ENCODE data around the gene SERINC5. TPM values are rescaled to one million over a fixed set of nuclear protein-coding genes. Genes with fewer than 3 reads are reported as not detected.
A peak's percentile ranks its signal among the peaks of the same experiment; 100 is the strongest.

Gene SERINC5
- total and polyA plus RNA-seq, 2 of the 4 experiments (the other 2 are of a cell fraction), result 5.0 to 8.1 TPM

DNA sequence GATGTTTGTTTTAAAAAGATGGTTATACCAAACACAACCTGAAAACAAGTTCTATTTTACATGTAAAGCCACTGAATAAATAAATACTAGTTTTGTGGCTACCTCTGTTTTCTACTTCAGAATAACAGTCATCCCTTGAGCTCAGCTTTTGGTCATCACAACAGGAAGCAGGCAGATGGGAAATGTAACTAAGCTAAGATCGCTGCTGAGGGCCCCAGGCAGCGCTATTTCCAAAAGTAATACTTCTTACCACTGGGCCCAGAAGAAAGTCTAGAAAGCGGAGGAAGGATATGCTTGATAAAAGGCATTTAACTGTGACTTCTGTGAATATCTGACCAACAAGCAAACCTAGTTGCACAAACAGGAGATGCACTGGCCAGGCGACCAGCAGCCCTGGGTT lies 61.4 kb downstream of the SERINC5 start:
- Histone ChIP-seq H3K79me1 (ENCODE audit: low read depth in 1 of 2, low read length in 2 of 2) (peaks cover 5 to 25% of the 10 kb centered on the region in 2 experiments; a peak in 3 of 4 replicates), H4K8ac (ENCODE audit: low read depth in 2 of 2, low read length in 2 of 2) (no peak overlapping the region), H3K56ac (ENCODE audit: extremely low read depth, insufficient read depth, low read length) (no peak overlapping the region), H3K9me3 (ENCODE audit: control insufficient read depth, insufficient read depth, low read length) (no peaks in the 10 kb centered on the region), H3K27me3 (ENCODE audit: control insufficient read depth, insufficient read depth, low read length) (no peaks in the 10 kb centered on the region), H3K23ac (ENCODE audit: low read depth, low read length) (no peak overlapping the region), H3K14ac (replicated peaks; ENCODE audit: low read depth, low read length) (no peak overlapping the region), H4K5ac (ENCODE audit: low read depth, low read length) (no peak overlapping the region), H3K4me2 (ENCODE audit: low read depth, low read length) (no peak overlapping the region), H3K18ac (ENCODE audit: low read depth, low read length) (no peak overlapping the region), H3K27ac (ENCODE audit: insufficient read depth, low read length) (no peak overlapping the region), H3K9me1 (ENCODE audit: insufficient read depth, low read length) (peaks cover 21% of the 10 kb centered on the region), H2BK20ac (ENCODE audit: low read depth, low read length) (no peak overlapping the region), H3K4me3 (ENCODE audit: insufficient read depth, low read depth, low read length) (no peak overlapping the region), H2BK120ac (ENCODE audit: low read depth, low read length) (no peak overlapping the region), H4K91ac (ENCODE audit: insufficient read depth, low read depth, low read length) (no peak overlapping the region), H3K4me1 (ENCODE audit: control insufficient read depth, insufficient read depth, low read length) (peaks cover 6% of the 10 kb centered on the region), H3K4ac (ENCODE audit: low read depth, low read length) (no peak overlapping the region), H2AK9ac (replicated peaks; ENCODE audit: low read depth, low read length, poor library complexity) (no peak overlapping the region), H3K36me3 (ENCODE audit: control insufficient read depth, insufficient read depth, low read length) (no peaks in the 10 kb centered on the region), H2AK5ac (ENCODE audit: low read depth, low read length) (peak overlapping the region; percentile 27; the same call in 1 of the 2 replicates), H2BK5ac (ENCODE audit: low read depth, low read length, poor library complexity, severe bottlenecking) (no peak overlapping the region), H3K9ac (ENCODE audit: low read depth, low read length) (no peak overlapping the region), H2AFZ (replicated peaks; ENCODE audit: low read length, poor library complexity) (no peak overlapping the region), H4K20me1 (ENCODE audit: insufficient read depth, low read length) (no peaks in the 10 kb centered on the region), H2BK15ac (ENCODE audit: low read depth, low read length) (no peak overlapping the region)
- no peak for ATAC-seq (ENCODE audit: low read depth)
- no TSS peak for BruUV-seq (replicated peaks)
- dilution Hi-C loops (cut with HindIII; ENCODE audit: low sequenced_read_pairs, unreplicated experiment) (no loop called here), intact Hi-C loops (cut with micrococcal nuclease) (no loop called here), in situ Hi-C loops (cut with MboI; ENCODE audit: low sequenced_read_pairs) (no loop called here)
- DNase-seq, result peak; percentile 25
- no CpG with 5 or more reads among the region's 4 CpGs for WGBS, 2 experiments (ENCODE audit: extremely low coverage in 2 of 2, insufficient read length in 1 of 2)
- POLR2A ChIA-PET (ENCODE audit: unreplicated experiment), result no interaction called here
- TF ChIP-seq MAZ (IDR thresholded peaks at IDR 0.05; ENCODE audit: borderline replicate concordance, low read depth, low read length), result no peak
- CTCF ChIA-PET, result no interaction called here
